OCI-LY7 (cell line): Measurements from ENCODE around the gene S100A7A. TPM values are rescaled to one million over a fixed set of nuclear protein-coding genes. Genes with fewer than 3 reads are reported as not detected.
"Not testable (repeated sequence)": the region's sequence is repeated elsewhere in the genome, so short reads cannot be mapped to it uniquely, and the experiment has no call there.

Experiments used
- BruUV-seq: library from RNA; stranded (reverse); fragments of 400-500 nt; replicated peaks from 2 replicates; lab custom pipeline; 2021; lab: Mats Ljungman, UMichigan
- CTCF ChIA-PET: fragments of 300-600 bp; sonication (Branson Sonifier 250); formaldehyde crosslinking; loops from one replicate; lab custom pipeline; 2022; ENCODE audit warnings: antibody characterized with exemption; ENCODE audit not compliant: unreplicated experiment; lab: Charles Lee
- POLR2A ChIA-PET: fragments of 300-600 bp; sonication (Branson Sonifier 250); formaldehyde crosslinking; loops from one replicate; lab custom pipeline; 2022; ENCODE audit warnings: antibody characterized with exemption; lab: Charles Lee
- DNase-seq: peaks from one replicate; pipeline ENCODE4 v3.0.0-alpha.2; 2015; ENCODE audit warnings: low spot score
- H2AFZ ChIP-seq: fragments of 200-600 bp; sonication (generic), shearing (Covaris generic); 2 replicates; pipeline ENCODE4 v1.6.1; 2014; ENCODE audit warnings: mild to moderate bottlenecking, antibody characterized with exemption, low read length, moderate library complexity
- H3K27ac ChIP-seq: fragments of 200-600 bp; sonication (generic); 2 replicates; pipeline ENCODE4 v1.5.1; 2014; ENCODE audit warnings: mixed run types, low read depth, mild to moderate bottlenecking, moderate library complexity, low read length, inconsistent platforms; ENCODE audit not compliant: poor library complexity, severe bottlenecking
- H3K36me3 ChIP-seq: fragments of 200-600 bp; sonication (generic); 2 replicates; pipeline ENCODE4 v1.6.1; 2014; ENCODE audit warnings: mild to moderate bottlenecking, antibody characterized with exemption, low read length, moderate library complexity, mixed read lengths; ENCODE audit not compliant: insufficient read depth
- H3K4me1 ChIP-seq: fragments of 200-600 bp; sonication (generic); 2 replicates; pipeline ENCODE4 v1.5.1; 2014; ENCODE audit warnings: mild to moderate bottlenecking, low read length; ENCODE audit not compliant: insufficient read depth, poor library complexity, severe bottlenecking
- H3K4me2 ChIP-seq: fragments of 200-600 bp; sonication (generic); 2 replicates; pipeline ENCODE4 v1.6.1; 2014; ENCODE audit warnings: mild to moderate bottlenecking, low read length
- H3K4me3 ChIP-seq: fragments of 200-600 bp; sonication (generic); 2 replicates; pipeline ENCODE4 v1.5.1; 2014; ENCODE audit warnings: mild to moderate bottlenecking, low read depth, low read length; ENCODE audit not compliant: poor library complexity, severe bottlenecking
- H3K79me2 ChIP-seq: fragments of 200-600 bp; sonication (generic); 2 replicates; pipeline ENCODE4 v1.6.1; 2016; ENCODE audit warnings: low read depth, mild to moderate bottlenecking, low read length, moderate library complexity, mixed read lengths; ENCODE audit not compliant: insufficient read depth
- H3K9me2 ChIP-seq: fragments of 200-600 bp; sonication (generic); 2 replicates; pipeline ENCODE4 v1.6.1; 2016; ENCODE audit warnings: mild to moderate bottlenecking, low read length, mixed read lengths; ENCODE audit not compliant: insufficient read depth
- H3K9me3 ChIP-seq: fragments of 200-600 bp; sonication (generic); 2 replicates; pipeline ENCODE4 v1.6.1; 2014; ENCODE audit warnings: mild to moderate bottlenecking, mixed run types, low read length, mixed read lengths
- H4K20me1 ChIP-seq: fragments of 200-600 bp; sonication (generic); 2 replicates; pipeline ENCODE4 v1.6.1; 2014; ENCODE audit warnings: mild to moderate bottlenecking, antibody characterized with exemption, low read length, moderate library complexity, mixed read lengths; ENCODE audit not compliant: insufficient read depth
- CTCF ChIP-seq: fragments of 200-600 bp; sonication (generic); conservative IDR thresholded peaks from 2 replicates; pipeline ENCODE4 v1.5.1; 2014; ENCODE audit warnings: mild to moderate bottlenecking, antibody characterized with exemption, low read length, moderate library complexity, mixed read lengths
- EZH2phosphoT487 ChIP-seq: fragments of 200-600 bp; sonication (generic); IDR thresholded peaks from 2 replicates; pipeline ENCODE4 v1.6.1; 2018; ENCODE audit warnings: low read depth, borderline replicate concordance, mild to moderate bottlenecking, mixed run types, antibody characterized with exemption, low read length, moderate library complexity, mixed read lengths
- intact Hi-C: fragments of 100-400 bp; cut with micrococcal nuclease; formaldehyde crosslinking; loops from one replicate; pipeline ENCODE4 v1.10.0; 2022; ENCODE audit not compliant: unreplicated experiment
- total RNA-seq, 2 experiments: library from RNA; depleted of rRNA in 1 of 2; stranded (reverse); fragments of >200 nt in 1 of 2; shearing (Covaris generic) in 1 of 2; gene quantifications; 2 replicates each; pipeline ENCODE4 v1.2.3, GENCODE V29; 2014 to 2022

Gene S100A7A
- total RNA-seq, 2 experiments from 2014 or later, result not detected

- H3K79me2 ChIP-seq, CTCF ChIA-PET, H2AFZ ChIP-seq, H3K4me1 ChIP-seq, H3K27ac ChIP-seq, H3K4me2 ChIP-seq, BruUV-seq, H3K36me3 ChIP-seq, H3K9me3 ChIP-seq, H3K4me3 ChIP-seq, DNase-seq, H3K9me2 ChIP-seq, intact Hi-C loops, H4K20me1 ChIP-seq: not testable (repeated sequence)
- POLR2A ChIA-PET, result interaction anchor here (0.6 kb wide), 1 partner anchor 137 kb away, joined by 3 read pairs; no protein-coding TSS in a partner anchor
Measured at GRCh38 chr1:153419436-153419793, 3.1 kb downstream of the S100A7A start.

- no peaks in the 10 kb centered on the region for H3K79me2 ChIP-seq
- H3K36me3 ChIP-seq, result no peaks in the 10 kb centered on the region
- no TSS peak for BruUV-seq
- H3K4me3 ChIP-seq, result no peak overlapping the region
- no peaks in the 10 kb centered on the region for H3K4me1 ChIP-seq
- no peak overlapping the region for H2AFZ ChIP-seq
- intact Hi-C loops, result no loop called here
- H3K4me2 ChIP-seq, result no peak overlapping the region
- DNase-seq, result no peak
- TF ChIP-seq CTCF, result no peak
- TF ChIP-seq EZH2phosphoT487, result no peak
- CTCF ChIA-PET, result no interaction called here
- POLR2A ChIA-PET, result no interaction called here
- no peaks in the 10 kb centered on the region for H4K20me1 ChIP-seq
- no peak overlapping the region for H3K27ac ChIP-seq
- no peaks in the 10 kb centered on the region for H3K9me2 ChIP-seq
- H3K9me3 ChIP-seq, result no peaks in the 10 kb centered on the region
Measured at GRCh38 chr1:153420306-153420705, 4.0 kb downstream of the S100A7A start.

- Histone ChIP-seq H4K20me1 (no peaks in the 10 kb centered on the region), H3K9me3 (no peaks in the 10 kb centered on the region), H3K27ac (no peak overlapping the region), H3K79me2 (no peaks in the 10 kb centered on the region), H3K36me3 (no peaks in the 10 kb centered on the region), H3K9me2 (no peaks in the 10 kb centered on the region), H3K4me1 (no peaks in the 10 kb centered on the region), H2AFZ (no peak overlapping the region), H3K4me2 (no peak overlapping the region), H3K4me3 (no peak overlapping the region)
- peak; percentile 64 for DNase-seq
- CTCF ChIA-PET, result no interaction called here
- TF ChIP-seq EZH2phosphoT487 (no peak), CTCF (no peak)
- intact Hi-C loops, result no loop called here
- BruUV-seq, result no TSS peak
- POLR2A ChIA-PET, result no interaction called here
Measured at GRCh38 chr1:153422450-153423068, 6.2 kb downstream of the S100A7A start.
